Breast epithelium (tissue), 4 donors: ENCODE measurements around the gene CCDC57. TPM values are rescaled to one million over a fixed set of nuclear protein-coding genes. Genes with fewer than 3 reads are reported as not detected.

Source experiments
- DNase-seq, 2 donors: peaks; one replicate each; pipeline ENCODE4 v3.0.0-alpha.2; 2019; ENCODE audit warnings: low spot score in 2 of 2
- H3K27ac ChIP-seq, 2 donors: fragments of 200-600 bp; sonication (generic) in 1 of 2; one replicate each; pipeline ENCODE4 v1.5.1; 2016 to 2019; ENCODE audit warnings: mild to moderate bottlenecking in 1 of 2
- H3K27me3 ChIP-seq, 2 donors: fragments of 200-600 bp; sonication (generic) in 1 of 2; one replicate each; pipeline versions ENCODE4 v1.5.1 to v1.6.0; 2017 to 2019; ENCODE audit warnings: control low read depth in 1 of 2, mild to moderate bottlenecking in 1 of 2
- H3K36me3 ChIP-seq: fragments of 200-600 bp; one replicate; pipeline ENCODE4 v1.5.1; 2019
- H3K4me1 ChIP-seq, 2 donors: fragments of 200-600 bp; sonication (generic); one replicate each; pipeline ENCODE4 v1.5.1; 2016 to 2019; ENCODE audit warnings: control low read depth in 1 of 2
- H3K4me3 ChIP-seq, 3 donors: fragments of 200-600 bp; sonication (generic); 1 replicate in 2 of 3; 2 replicates in 1 of 3; pipeline ENCODE4 v1.5.1; 2016 to 2019; ENCODE audit warnings: mild to moderate bottlenecking in 3 of 3, moderate library complexity in 2 of 3
- H3K9me3 ChIP-seq, 2 donors: fragments of 200-600 bp; sonication (generic) in 1 of 2; one replicate each; pipeline ENCODE4 v1.5.1; 2016 to 2019; ENCODE audit warnings: control low read depth in 1 of 2
- CTCF ChIP-seq, 3 donors: fragments of 450-650 bp; IDR thresholded peaks; one replicate each; pipeline ENCODE4 v1.5.1; 2016 to 2017; ENCODE audit warnings: antibody characterized with exemption in 3 of 3, mild to moderate bottlenecking in 3 of 3, moderate library complexity in 3 of 3
- POLR2A ChIP-seq: fragments of 450-650 bp; IDR thresholded peaks from one replicate; pipeline ENCODE4 v1.6.1; 2016; ENCODE audit warnings: antibody characterized with exemption, mild to moderate bottlenecking, moderate library complexity
- POLR2AphosphoS5 ChIP-seq, 3 donors: sonication (generic); formaldehyde crosslinking; IDR thresholded peaks; one replicate each; pipeline ENCODE4 v1.6.1; 2017; ENCODE audit warnings: antibody characterized with exemption in 3 of 3
- intact Hi-C: fragments of 100-400 bp; cut with DNase I; formaldehyde crosslinking; loops from one replicate; pipeline ENCODE4 v1.15.1; 2023; ENCODE audit warnings: low total_unique reads
- total RNA-seq, 3 donors: library from RNA; depleted of rRNA; stranded (reverse); fragments of >200 nt; gene quantifications; one replicate each; pipeline ENCODE4 v1.1.0, GENCODE V29; 2016

The CCDC57 gene
- total RNA-seq, 3 donors from 2014 or later, result 13.4 to 56.9 (median 52.8) TPM

- Histone ChIP-seq H3K4me3 (no peak overlapping the region), H3K9me3 (no peaks in the 10 kb centered on the region), H3K27me3 (no peaks in the 10 kb centered on the region), H3K4me1 (no peaks in the 10 kb centered on the region), H3K27ac (no peak overlapping the region), H3K36me3 (no peaks in the 10 kb centered on the region)
- no peak for TF ChIP-seq CTCF (IDR thresholded peaks at IDR 0.05)
- TF ChIP-seq POLR2AphosphoS5 (IDR thresholded peaks at IDR 0.05), result no peak
- no peak for TF ChIP-seq POLR2A
- DNase-seq, result no peak
- intact Hi-C loops, result no loop called here
These were observed 85.4 kb downstream of the CCDC57 start for GRCh38 chr17:82127315-82127595.

DNA sequence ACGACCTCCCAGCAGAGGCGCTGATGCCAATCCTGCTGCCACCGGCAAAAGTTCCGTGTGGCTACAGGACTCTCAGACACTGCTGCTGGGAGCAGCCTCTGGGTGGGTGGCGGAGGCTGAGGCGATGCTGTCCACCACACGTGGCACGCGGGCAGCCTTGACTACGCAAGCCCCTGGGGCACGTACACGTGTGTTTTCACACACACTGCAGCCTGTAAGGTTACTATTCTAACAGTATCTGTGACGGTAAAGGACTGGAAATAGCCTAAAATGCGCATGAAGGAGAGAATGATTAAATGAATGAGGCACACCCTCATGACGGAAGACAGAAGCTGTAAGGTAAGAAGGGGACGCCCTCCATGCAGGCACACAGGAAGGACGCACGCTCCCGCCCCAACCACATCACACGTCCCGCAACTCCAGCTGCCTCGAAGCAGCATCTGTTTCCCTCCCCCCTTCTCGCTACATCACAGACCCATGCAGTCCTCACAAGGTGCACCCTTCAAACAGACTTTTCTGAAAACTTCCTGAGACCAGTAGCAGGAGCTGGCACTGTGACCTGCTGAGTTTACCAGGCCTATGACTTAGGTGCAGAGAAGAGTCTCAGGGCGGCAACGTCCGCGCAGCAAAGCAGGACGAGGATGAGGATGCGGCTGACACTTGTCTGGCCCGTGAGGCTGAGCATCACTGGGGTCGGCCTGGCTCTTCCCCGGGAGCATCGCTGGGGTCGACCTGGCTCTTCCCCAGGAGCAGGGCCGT, 85.9 kb downstream of the CCDC57 start:
- DNase-seq, result no peak
- TF ChIP-seq CTCF (IDR thresholded peaks at IDR 0.05) (no peak), POLR2A (no peak), POLR2AphosphoS5 (IDR thresholded peaks at IDR 0.05) (no peak)
- Histone ChIP-seq H3K27ac (no peak overlapping the region), H3K9me3 (no peaks in the 10 kb centered on the region), H3K27me3 (no peaks in the 10 kb centered on the region), H3K4me1 (no peaks in the 10 kb centered on the region), H3K4me3 (no peak overlapping the region), H3K36me3 (no peaks in the 10 kb centered on the region)
- intact Hi-C loops, result no loop called here

DNA sequence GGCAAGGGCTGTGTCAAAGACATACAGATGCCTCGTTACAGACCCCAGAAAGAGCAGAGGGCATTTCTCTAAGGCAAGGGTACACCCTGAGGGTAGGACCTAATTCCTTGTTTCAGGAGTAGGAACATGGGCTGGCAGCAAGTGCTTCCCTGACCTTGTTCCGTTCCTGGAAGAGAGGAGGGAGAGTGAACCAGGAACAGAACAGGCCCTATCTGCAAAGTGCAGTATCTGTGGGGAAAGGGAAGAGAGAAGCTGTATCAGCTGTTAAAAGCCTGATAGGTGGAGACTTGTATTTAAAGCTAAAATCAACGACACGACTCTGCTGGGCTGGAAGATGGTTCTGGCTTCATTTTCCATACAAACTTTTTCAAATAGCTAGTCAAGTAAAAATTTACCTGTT, 88.5 kb downstream of the CCDC57 start:
- H3K27me3 ChIP-seq, result no peaks in the 10 kb centered on the region
- intact Hi-C loops, result no loop called here
- no peak for DNase-seq
- H3K4me1 ChIP-seq, result no peaks in the 10 kb centered on the region
- no peak overlapping the region for H3K4me3 ChIP-seq
- H3K9me3 ChIP-seq, result no peaks in the 10 kb centered on the region
- H3K27ac ChIP-seq, result no peak overlapping the region
- H3K36me3 ChIP-seq, result no peaks in the 10 kb centered on the region
- TF ChIP-seq POLR2A, result no peak
- TF ChIP-seq CTCF (IDR thresholded peaks at IDR 0.05), result no peak
- no peak for TF ChIP-seq POLR2AphosphoS5 (IDR thresholded peaks at IDR 0.05)

GRCh38 chr17:82121660-82122629, 90.7 kb downstream of the CCDC57 start:
- DNase-seq, result no peak
- intact Hi-C loops, result no loop called here

More at GRCh38 chr17:82121660-82122629, 90.7 kb downstream of the CCDC57 start:
- no peaks in the 10 kb centered on the region for H3K4me1 ChIP-seq
- H3K9me3 ChIP-seq, result no peaks in the 10 kb centered on the region
- no peak for TF ChIP-seq POLR2AphosphoS5 (IDR thresholded peaks at IDR 0.05)
- TF ChIP-seq CTCF (IDR thresholded peaks at IDR 0.05), result no peak
- TF ChIP-seq POLR2A, result no peak
- no peak overlapping the region for H3K4me3 ChIP-seq
- no peaks in the 10 kb centered on the region for H3K36me3 ChIP-seq
- no peaks in the 10 kb centered on the region for H3K27me3 ChIP-seq
- H3K27ac ChIP-seq, result no peak overlapping the region
